Osteoblast (primary cell): ENCODE data around the gene TNFSF13B. TPM values are rescaled to one million over a fixed set of nuclear protein-coding genes. Genes with fewer than 3 reads are reported as not detected.

ENCODE experiments used
- DNase-seq: peaks from one replicate; pipeline ENCODE4 v3.0.0; 2011; ENCODE audit warnings: low spot score, mixed read lengths; ENCODE audit not compliant: insufficient read length; ENCODE audit errors: missing footprints
- H2AFZ ChIP-seq: 2 replicates; pipeline ENCODE4 v1.6.0; 2011; ENCODE audit warnings: mild to moderate bottlenecking, low read length
- H3K27ac ChIP-seq: 2 replicates; pipeline ENCODE4 v1.5.1; 2011; ENCODE audit warnings: mild to moderate bottlenecking, low read depth, low read length, moderate library complexity
- H3K27me3 ChIP-seq: 2 replicates; pipeline ENCODE4 v1.6.0; 2012; ENCODE audit warnings: mild to moderate bottlenecking, control low read depth, inconsistent platforms, low read length, moderate library complexity; ENCODE audit not compliant: insufficient read depth
- H3K36me3 ChIP-seq: 2 replicates; pipeline ENCODE4 v1.5.1; 2011; ENCODE audit warnings: mild to moderate bottlenecking, low read length, control low read depth, moderate library complexity; ENCODE audit not compliant: insufficient read depth
- H3K4me1 ChIP-seq: 2 replicates; pipeline ENCODE4 v1.5.1; 2011; ENCODE audit warnings: mild to moderate bottlenecking, low read length, control low read depth, moderate library complexity; ENCODE audit not compliant: insufficient read depth
- H3K4me2 ChIP-seq: 2 replicates; pipeline ENCODE4 v1.6.0; 2011; ENCODE audit warnings: mild to moderate bottlenecking, low read length; ENCODE audit not compliant: insufficient read depth
- H3K4me3 ChIP-seq: fragments of 200-600 bp; sonication (generic); 3 replicates; pipeline ENCODE4 v1.5.1; 2012; ENCODE audit warnings: mild to moderate bottlenecking, low read length, inconsistent platforms; ENCODE audit not compliant: insufficient read depth
- H3K79me2 ChIP-seq: 2 replicates; pipeline ENCODE4 v1.6.0; 2012; ENCODE audit warnings: mild to moderate bottlenecking, low read length, control low read depth, inconsistent platforms; ENCODE audit not compliant: insufficient read depth
- H3K9me3 ChIP-seq: 2 replicates; pipeline ENCODE4 v1.5.1; 2011; ENCODE audit warnings: low read depth, low read length, control low read depth
- H4K20me1 ChIP-seq: 2 replicates; pipeline ENCODE4 v1.6.0; 2012; ENCODE audit warnings: mild to moderate bottlenecking, low read length, control low read depth; ENCODE audit not compliant: insufficient read depth
- CTCF ChIP-seq: IDR thresholded peaks from 2 replicates; pipeline ENCODE4 v1.5.1; 2011; ENCODE audit warnings: mild to moderate bottlenecking, low read depth, low read length, moderate library complexity; ENCODE audit errors: extremely low read depth
- total RNA-seq: library from RNA; depleted of rRNA; stranded (reverse); fragments of >200 nt; gene quantifications from 2 replicates; pipeline ENCODE4 v1.2.3, GENCODE V29; 2012

Gene TNFSF13B
- total RNA-seq, 1 donor: 2.2 TPM

GRCh38 chr13:108249150-108249549, 20.4 kb upstream of the TNFSF13B start:
- TF ChIP-seq CTCF: no peak
- Histone ChIP-seq H3K4me3 (no peak overlapping the region), H3K27me3 (no peaks in the 10 kb centered on the region), H3K9me3 (no peaks in the 10 kb centered on the region), H3K27ac (no peak overlapping the region), H2AFZ (no peak overlapping the region), H3K79me2 (no peaks in the 10 kb centered on the region), H3K4me2 (no peak overlapping the region), H3K36me3 (no peaks in the 10 kb centered on the region), H4K20me1 (no peaks in the 10 kb centered on the region), H3K4me1 (no peaks in the 10 kb centered on the region)
- no peak for DNase-seq

GRCh38 chr13:108257248-108257647, 12.3 kb upstream of the TNFSF13B start:
- Histone ChIP-seq H3K27ac (no peak overlapping the region), H2AFZ (no peak overlapping the region), H3K36me3 (no peaks in the 10 kb centered on the region), H3K4me2 (no peak overlapping the region), H3K4me3 (no peak overlapping the region), H3K4me1 (no peaks in the 10 kb centered on the region), H3K79me2 (no peaks in the 10 kb centered on the region), H3K27me3 (no peaks in the 10 kb centered on the region), H4K20me1 (no peaks in the 10 kb centered on the region), H3K9me3 (no peaks in the 10 kb centered on the region)
- no peak for TF ChIP-seq CTCF
- DNase-seq: no peak

GRCh38 chr13:108263621-108264355, 5.7 kb upstream of the TNFSF13B start:
- no peak overlapping the region for H2AFZ ChIP-seq
- H3K27ac ChIP-seq: no peak overlapping the region
- H3K36me3 ChIP-seq: no peaks in the 10 kb centered on the region
- DNase-seq: no peak
- no peaks in the 10 kb centered on the region for H3K79me2 ChIP-seq
- no peaks in the 10 kb centered on the region for H4K20me1 ChIP-seq
- TF ChIP-seq CTCF: no peak
- no peak overlapping the region for H3K4me2 ChIP-seq
- no peaks in the 10 kb centered on the region for H3K9me3 ChIP-seq
- H3K4me3 ChIP-seq: no peak overlapping the region
- H3K27me3 ChIP-seq: no peaks in the 10 kb centered on the region
- H3K4me1 ChIP-seq: no peaks in the 10 kb centered on the region

DNA sequence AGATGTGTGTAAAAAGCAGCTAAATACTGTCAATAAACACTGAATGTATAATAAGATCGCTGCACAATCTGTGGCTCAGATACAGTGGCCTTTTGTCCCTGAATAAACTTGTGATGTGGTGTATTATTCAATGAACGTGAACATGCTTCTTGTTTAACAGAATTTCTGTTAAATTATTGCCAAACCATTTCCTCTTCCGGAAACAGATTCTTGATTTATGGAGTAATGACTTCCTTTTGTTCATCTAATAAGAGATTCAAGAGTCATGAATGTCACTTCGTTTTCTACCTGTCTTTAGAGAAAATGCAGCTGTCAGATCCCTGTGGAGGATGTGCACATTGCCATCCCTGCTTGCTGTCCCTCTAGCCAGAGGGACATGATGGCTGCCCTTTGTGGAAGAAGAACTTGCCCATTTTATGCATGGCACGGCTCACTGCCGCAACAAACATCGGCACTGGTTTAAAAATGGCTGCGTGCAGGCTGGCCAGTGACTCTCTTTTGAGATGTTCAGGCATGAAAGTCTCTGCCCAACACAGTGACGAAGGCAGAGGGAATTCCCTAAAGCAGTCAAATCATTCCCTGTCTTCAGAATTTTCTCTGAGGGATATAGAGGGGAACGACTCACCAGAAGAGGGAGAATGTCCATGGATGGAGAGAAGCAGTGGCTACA, 3.1 kb upstream of the TNFSF13B start:
- Histone ChIP-seq H2AFZ (no peak overlapping the region), H3K36me3 (no peaks in the 10 kb centered on the region), H3K4me3 (no peak overlapping the region), H3K27ac (no peak overlapping the region), H3K27me3 (no peaks in the 10 kb centered on the region), H3K4me1 (peaks cover 8% of the 10 kb centered on the region), H3K79me2 (no peaks in the 10 kb centered on the region), H4K20me1 (no peaks in the 10 kb centered on the region), H3K4me2 (no peak overlapping the region), H3K9me3 (no peaks in the 10 kb centered on the region)
- no peak for TF ChIP-seq CTCF
- no peak for DNase-seq
